ENCODE data around the gene ZFP82.

ZFP82 gene

GRCh38 chr19:36363845-36364244 lies 54.6 kb downstream of the ZFP82 start:
- no peak for DNase-seq

All from GDM1 (cell line).